Heart right ventricle (tissue), 16 donors: ENCODE measurements around the gene RYK. TPM values are rescaled to one million over a fixed set of nuclear protein-coding genes. Genes with fewer than 3 reads are reported as not detected.
A peak's percentile ranks its signal among the peaks of the same experiment; 100 is the strongest.
"Not testable (repeated sequence)": the region's sequence is repeated elsewhere in the genome, so short reads cannot be mapped to it uniquely, and the experiment has no call there.

Source experiments
- ATAC-seq, 8 donors: fragments of 200-7000 bp; cut with Tn5 transposase; one replicate each; pipeline ENCODE4 v1.9.1; 2020; ENCODE audit warnings: mild to moderate bottlenecking in 8 of 8, moderate library complexity in 8 of 8, moderate number of reproducible peaks in 1 of 8
- DNase-seq, 2 donors: peaks; one replicate each; pipeline ENCODE4 v3.0.0-alpha.2; 2020
- H3K27ac ChIP-seq, 10 donors: fragments of 200-600 bp; sonication (generic) in 2 of 10; one replicate each; pipeline versions ENCODE4 v1.5.0 to v1.8.0; 2020 to 2022; ENCODE audit warnings: mild to moderate bottlenecking in 3 of 10
- H3K27me3 ChIP-seq, 7 donors: fragments of 200-600 bp; one replicate each; pipeline ENCODE4 v1.8.0; 2021 to 2022; ENCODE audit warnings: mild to moderate bottlenecking in 2 of 7
- H3K36me3 ChIP-seq, 9 donors: fragments of 200-600 bp; sonication (generic) in 1 of 9; one replicate each; pipeline versions ENCODE4 v1.5.0 to v1.8.0; 2020 to 2022; ENCODE audit warnings: mild to moderate bottlenecking in 2 of 9
- H3K4me1 ChIP-seq, 9 donors: fragments of 200-600 bp; sonication (generic) in 1 of 9; one replicate each; pipeline versions ENCODE4 v1.5.0 to v1.8.0; 2020 to 2022; ENCODE audit warnings: mild to moderate bottlenecking in 4 of 9
- H3K4me3 ChIP-seq, 10 donors: fragments of 200-600 bp; sonication (generic) in 2 of 10; one replicate each; pipeline versions ENCODE4 v1.5.0 to v1.8.0; 2020 to 2022; ENCODE audit warnings: mild to moderate bottlenecking in 7 of 10, moderate library complexity in 2 of 10
- H3K9me3 ChIP-seq, 11 donors: fragments of 200-600 bp in 10 of 11; sonication (generic) in 2 of 11; one replicate each; pipeline versions ENCODE4 v1.5.0 to v1.8.0; 2013 to 2022; ENCODE audit warnings: mild to moderate bottlenecking in 2 of 11, control low read depth in 1 of 11, moderate library complexity in 1 of 11
- CTCF ChIP-seq, 9 donors: fragments of 200-600 bp; sonication (generic) in 2 of 9; IDR thresholded peaks; one replicate each; pipeline versions ENCODE4 v1.5.0 to v1.8.0; 2021 to 2022; ENCODE audit warnings: antibody characterized with exemption in 9 of 9, mild to moderate bottlenecking in 5 of 9, moderate library complexity in 1 of 9
- WGBS, 2 donors: extraction: QIAGEN DNeasy Blood & Tissue Kit; methylation state at CpG; one replicate each; pipeline ENCODE4 v1.1.7; 2013; ENCODE audit warnings: inconsistent platforms in 1 of 2; 5-methylcytosine and 5-hydroxymethylcytosine counted together
- intact Hi-C, 10 donors: fragments of 100-400 bp; cut with DNase I; formaldehyde crosslinking; loops; one replicate each; pipeline versions ENCODE4 v1.11.1 to v1.14.2; 2022
- polyA plus RNA-seq, 2 donors: library from polyadenylated mRNA; stranded (reverse); fragments of 200-250 nt; gene quantifications; one replicate each; pipeline ENCODE4 v1.2.3, GENCODE V29; 2013
- total RNA-seq, 10 donors: library from RNA; stranded (reverse); fragmentation: NEBNext Ultra II Directional in 3 of 10; extraction: Animal tissue kit (Norgen Biotek cat#: 25700) in 3 of 10; gene quantifications; one replicate each; pipeline versions ENCODE4 v1.2.1 to v1.2.4, GENCODE V29; 2021 to 2023
- donor health status: Arrhythmogenic right ventricular cardiomyopathy.
- donor health status: ischemic (EF 13 %, LVEDD 7.1; RV severe dilation, severe dysfunction).
- donor health status: healthy with polysubstance abuse.
- donor health status: DM: no; HTN: yes; CAD: no.
- donor health status: DM: no; HTN: no; CAD: no.
- donor health status: ischemic (EF 25% LVEDD 6.9; RV normal size, moderate dysfunction).
- donor health status: ischemic (EF 25% LVEDD 5.7; RV mildly dilated, moderate dysfunction).
- donor health status: healthy.
- donor health status: DM: yes; HTN: yes; CAD: no.
- donor health status: Ischemic cardiomyopathy.
- donor health status: ischemic (EF 35%, LVEDD 5.7; RV mildly dilated, moderate dysfunction).
- donor health status: nonischemic (EF 11% LVEDD 7.7; RV severe dilation, severe dysfunction).
- donor health status: DM: yes; HTN: yes; CAD: no.
- donor health status: PGD.
- donor health status: ischemic (EF 29% LVEDD 5.4; RV normal size, mild dysfunction).
- donor health status: nonischemic (EF 23%, LVEDD 6.1; RV moderate dilation, normal function).

Gene RYK
- total and polyA plus RNA-seq, 12 donors = 18.0 to 45.8 (median 36.5) TPM

GRCh38 chr3:134211797-134212196, 38.9 kb downstream of the RYK start:
- 15 to 19% methylated on average over 2 of the region's 2 CpGs for WGBS, 2 donors
- H3K27me3 ChIP-seq = no peaks in the 10 kb centered on the region
- peak; percentile 26 to 78 (median 65) for TF ChIP-seq CTCF (IDR thresholded peaks at IDR 0.05)
- H3K4me3 ChIP-seq = no peak overlapping the region
- H3K27ac ChIP-seq = peak overlapping the region in 5 of 10 donors; percentile 42 to 61 (median 45)
- ATAC-seq (peak; percentile 76 to 94 (median 88)), DNase-seq (peak; percentile 26 to 36)
- intact Hi-C loops = loop anchor here (1.0 to 10.0 kb wide), 18 partner anchors 41 to 397 kb away; partner anchors contain the start of genes AMOTL2 (in 2 of the 10), ANAPC13 (in 1 of the 10), CEP63 (in 1 of the 10) and RYK (in 1 of the 10)
- peaks cover 0 to 47% (median 0%) of the 10 kb centered on the region in 9 donors for H3K36me3 ChIP-seq
- H3K9me3 ChIP-seq = no peaks in the 10 kb centered on the region
- H3K4me1 ChIP-seq = peaks cover 0 to 44% (median 14%) of the 10 kb centered on the region in 9 donors

- 97 to 98% methylated on average over 4 of the region's 4 CpGs for WGBS, 2 donors
- Histone ChIP-seq H3K27me3 (no peaks in the 10 kb centered on the region), H3K4me3 (no peak overlapping the region), H3K4me1 (peaks cover 0 to 9% (median 0%) of the 10 kb centered on the region in 9 donors), H3K36me3 (peaks cover 0 to 83% (median 10%) of the 10 kb centered on the region in 9 donors), H3K27ac (no peak overlapping the region), H3K9me3 (no peaks in the 10 kb centered on the region)
- no peak for ATAC-seq
- intact Hi-C loops = loop anchor here in 3 of 10 donors (5.0 to 10.0 kb wide), 3 partner anchors 169 to 269 kb away; partner anchors contain the start of gene AMOTL2 (in 1 of the 3)
- DNase-seq = no peak
- no peak for TF ChIP-seq CTCF (IDR thresholded peaks at IDR 0.05)
These were observed 45.2 kb downstream of the RYK start for GRCh38 chr3:134205451-134205850.

- no peak for TF ChIP-seq CTCF (IDR thresholded peaks at IDR 0.05)
- peaks cover 0 to 7% (median 0%) of the 10 kb centered on the region in 9 donors for H3K4me1 ChIP-seq
- intact Hi-C loops = loop anchor here in 2 of 10 donors (10.0 kb wide), 2 partner anchors 173 to 273 kb away; partner anchors contain the start of gene AMOTL2 (in 1 of the 2)
- H3K27ac ChIP-seq = no peak overlapping the region
- 91 to 96% methylated on average over 8 of the region's 8 CpGs for WGBS, 2 donors
- no peak for DNase-seq
- peaks cover 0 to 72% (median 10%) of the 10 kb centered on the region in 9 donors for H3K36me3 ChIP-seq
- no peak overlapping the region for H3K4me3 ChIP-seq
- no peaks in the 10 kb centered on the region for H3K9me3 ChIP-seq
- H3K27me3 ChIP-seq = no peaks in the 10 kb centered on the region
- ATAC-seq = no peak
These were observed 49.2 kb downstream of the RYK start for GRCh38 chr3:134201201-134202130.

- intact Hi-C loops = loop anchor here in 5 of 10 donors (5.0 to 10.0 kb wide), 6 partner anchors 97 to 275 kb away; partner anchors contain the start of gene AMOTL2 (in 1 of the 5)
- not testable (repeated sequence) for H3K4me1 ChIP-seq, DNase-seq, H3K4me3 ChIP-seq, H3K27ac ChIP-seq, H3K9me3 ChIP-seq, ATAC-seq, H3K27me3 ChIP-seq
- WGBS, 2 donors = 80 to 89% methylated on average over 8 of the region's 8 CpGs
- peaks cover 0 to 81% (median 10%) of the 10 kb centered on the region in 9 donors for H3K36me3 ChIP-seq
These were observed 50.8 kb downstream of the RYK start for GRCh38 chr3:134199880-134200279.
